Activated CD4-positive, alpha-beta T cell treated with anti-CD3 and anti-CD28 coated beads for 36 hours (primary cell): ENCODE results near the gene CMSS1. TPM values are rescaled to one million over a fixed set of nuclear protein-coding genes. Genes with fewer than 3 reads are reported as not detected.
"Not testable (repeated sequence)": the region's sequence is repeated elsewhere in the genome, so short reads cannot be mapped to it uniquely, and the experiment has no call there.

Experiments
- ATAC-seq: fragments of 200-7000 bp; cut with Tn5 transposase; one replicate; pipeline ENCODE4 v1.10.0; 2021; ENCODE audit warnings: mild to moderate bottlenecking, moderate library complexity
- CTCF ChIA-PET: fragments of 350-600 bp; sonication (Branson Sonifier 250); formaldehyde crosslinking; loops from one replicate; lab custom pipeline; 2021; ENCODE audit warnings: antibody characterized with exemption; lab: Charles Lee
- POLR2A ChIA-PET: fragments of 350-600 bp; sonication (Branson Sonifier 250); formaldehyde crosslinking; loops from one replicate; lab custom pipeline; 2021; ENCODE audit warnings: antibody characterized with exemption, inconsistent platforms; lab: Charles Lee
- DNase-seq: peaks from one replicate; pipeline ENCODE4 v3.0.0-alpha.2; 2020
- H3K27ac Mint-ChIP-seq: one replicate; pipeline ENCODE4 v1.8.0; 2021; ENCODE audit warnings: mixed read lengths
- H3K27me3 Mint-ChIP-seq: one replicate; pipeline ENCODE4 v1.8.0; 2021; ENCODE audit warnings: mixed read lengths
- H3K36me3 Mint-ChIP-seq: one replicate; pipeline ENCODE4 v1.8.0; 2021; ENCODE audit warnings: low read depth, mixed read lengths
- H3K4me1 Mint-ChIP-seq: one replicate; pipeline ENCODE4 v1.8.0; 2021; ENCODE audit warnings: mixed read lengths
- H3K4me3 Mint-ChIP-seq: one replicate; pipeline ENCODE4 v1.8.0; 2021; ENCODE audit warnings: mild to moderate bottlenecking, moderate library complexity, mixed read lengths
- H3K9me3 Mint-ChIP-seq: one replicate; pipeline ENCODE4 v1.8.0; 2021; ENCODE audit warnings: low read depth, mixed read lengths
- intact Hi-C, 2 experiments: fragments of 100-400 bp; cut with DNase I in 1 of 2; cut with micrococcal nuclease in 1 of 2; formaldehyde crosslinking; loops; one replicate each; pipeline versions ENCODE4 v1.14.2 to v1.15.1; 2022 to 2024; cut with DNase I, micrococcal nuclease
- total RNA-seq, 2 experiments: library from RNA; stranded (reverse); gene quantifications; one replicate each; pipeline ENCODE4 v1.2.3, GENCODE V29; 2021

Gene CMSS1
- total RNA-seq, 2 experiments from 2014 or later: 94.0 to 96.3 TPM

DNA sequence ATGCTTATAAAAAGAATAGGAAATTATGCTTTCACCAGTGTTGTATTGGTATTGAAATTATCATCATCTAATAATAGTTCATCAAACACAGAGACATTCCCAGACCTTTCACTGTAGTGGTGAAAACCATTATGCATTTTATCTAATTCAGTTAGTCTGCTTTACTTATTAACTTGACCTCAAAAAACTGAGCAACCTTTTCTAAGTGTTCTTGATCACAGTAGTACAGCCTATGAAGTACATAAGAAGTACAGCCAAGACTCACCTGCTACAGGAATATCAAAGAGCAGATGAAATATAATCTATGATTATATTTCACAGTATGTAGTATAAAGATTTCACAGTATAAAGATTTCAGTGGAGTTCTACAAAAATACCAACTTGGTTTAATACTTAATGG, 221.4 kb downstream of the CMSS1 start:
- Mint-ChIP-seq H3K27me3 (no peaks in the 10 kb centered on the region), H3K27ac (no peak overlapping the region), H3K9me3 (no peaks in the 10 kb centered on the region), H3K4me1 (no peaks in the 10 kb centered on the region), H3K36me3 (peaks cover 1% of the 10 kb centered on the region), H3K4me3 (no peak overlapping the region)
- DNase-seq (no peak), ATAC-seq (no peak)
- CTCF ChIA-PET: no interaction called here
- POLR2A ChIA-PET: no interaction called here
- intact Hi-C loops: no loop called here

DNA sequence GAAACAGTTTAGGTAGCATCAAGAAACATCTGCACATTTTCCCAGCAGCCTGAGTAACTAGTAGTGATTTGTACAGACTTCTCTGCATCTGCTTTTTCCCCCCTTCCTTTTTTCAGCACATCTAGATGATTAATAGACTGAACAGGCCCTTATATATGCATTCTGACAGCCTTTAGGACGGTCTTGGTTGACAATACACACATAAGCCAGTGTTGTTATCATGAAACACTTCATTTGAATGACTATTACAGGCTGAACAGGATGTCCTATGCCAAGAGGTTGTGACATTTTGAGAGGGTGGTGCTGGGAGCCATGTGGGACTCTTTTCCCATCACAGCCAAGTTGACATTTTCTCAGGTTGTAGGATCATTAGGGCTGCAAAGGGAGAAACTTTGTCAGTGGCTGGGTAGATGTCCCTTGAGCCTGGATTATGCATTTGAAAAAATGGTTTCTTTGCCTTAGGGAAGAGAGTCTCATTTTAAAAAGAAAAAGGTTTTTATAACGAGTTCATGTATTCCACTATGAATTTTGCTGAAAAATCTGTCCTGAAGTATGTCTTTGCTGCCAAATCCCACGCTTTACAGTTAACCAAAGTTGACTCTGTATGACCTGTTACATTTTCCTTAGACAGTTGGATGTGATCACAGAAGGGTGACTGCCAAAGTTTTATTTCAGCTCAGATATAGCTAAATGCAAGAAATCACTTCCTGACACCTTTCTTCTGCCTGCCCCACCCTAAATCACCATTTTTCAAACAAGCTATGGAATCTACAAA, 223.0 kb downstream of the CMSS1 start:
- DNase-seq (no peak), ATAC-seq (no peak)
- H3K27me3 Mint-ChIP-seq: no peaks in the 10 kb centered on the region
- H3K4me3 Mint-ChIP-seq: no peak overlapping the region
- POLR2A ChIA-PET: no interaction called here
- H3K9me3 Mint-ChIP-seq: no peaks in the 10 kb centered on the region
- intact Hi-C loops: no loop called here
- CTCF ChIA-PET: no interaction called here
- H3K4me1 Mint-ChIP-seq: no peaks in the 10 kb centered on the region
- H3K27ac Mint-ChIP-seq: no peak overlapping the region
- H3K36me3 Mint-ChIP-seq: peaks cover 1% of the 10 kb centered on the region

DNA sequence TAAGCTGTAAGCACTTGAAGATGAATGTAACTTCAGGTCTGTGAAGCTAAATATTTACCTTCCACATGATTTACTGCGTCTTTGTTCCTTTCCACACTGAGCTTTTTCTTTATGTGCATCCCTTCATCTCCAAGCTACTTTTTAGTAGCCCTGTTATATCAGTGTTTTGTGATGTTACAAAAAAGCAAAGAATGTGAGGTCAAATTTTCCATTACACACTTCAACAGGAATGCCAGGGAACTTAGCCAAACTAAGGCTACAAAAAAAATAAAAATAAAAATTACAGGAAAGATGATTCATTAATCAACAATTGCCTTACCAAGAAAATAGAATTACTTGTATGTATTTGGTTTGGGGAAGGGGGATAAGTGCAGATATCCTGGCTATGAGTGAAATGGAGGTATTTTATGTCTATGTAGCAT, 223.7 kb downstream of the CMSS1 start:
- intact Hi-C loops: no loop called here
- CTCF ChIA-PET: interaction anchor here (0.8 kb wide), 1 partner anchor 27 kb away, joined by 3 read pairs; no protein-coding TSS in a partner anchor
- Mint-ChIP-seq H3K4me1 (no peaks in the 10 kb centered on the region), H3K36me3 (peaks cover 1% of the 10 kb centered on the region), H3K4me3 (no peak overlapping the region), H3K9me3 (no peaks in the 10 kb centered on the region), H3K27me3 (no peaks in the 10 kb centered on the region), H3K27ac (no peak overlapping the region)
- DNase-seq: no peak
- POLR2A ChIA-PET: no interaction called here
- ATAC-seq: no peak

- no peak overlapping the region for H3K27ac Mint-ChIP-seq
- H3K27me3 Mint-ChIP-seq: no peaks in the 10 kb centered on the region
- ATAC-seq (no peak), DNase-seq (no peak)
- peaks cover 4% of the 10 kb centered on the region for H3K4me1 Mint-ChIP-seq
- peaks cover 1% of the 10 kb centered on the region for H3K36me3 Mint-ChIP-seq
- CTCF ChIA-PET: interaction anchor here (1.9 kb wide), 1 partner anchor 11 kb away, joined by 6 read pairs; no protein-coding TSS in a partner anchor
- H3K9me3 Mint-ChIP-seq: no peaks in the 10 kb centered on the region
- no peak overlapping the region for H3K4me3 Mint-ChIP-seq
- POLR2A ChIA-PET: no interaction called here
- intact Hi-C loops: no loop called here
These were observed 224.7 kb downstream of the CMSS1 start for GRCh38 chr3:100042166-100042981.

GRCh38 chr3:100043271-100043670, 225.6 kb downstream of the CMSS1 start:
- H3K27me3 Mint-ChIP-seq: no peaks in the 10 kb centered on the region
- H3K36me3 Mint-ChIP-seq: peaks cover 1% of the 10 kb centered on the region
- H3K4me3 Mint-ChIP-seq: no peak overlapping the region
- DNase-seq: no peak
- intact Hi-C loops: no loop called here
- H3K4me1 Mint-ChIP-seq: peaks cover 10% of the 10 kb centered on the region
- ChIA-PET CTCF (interaction anchor here (1.9 kb wide), 1 partner anchor 12 kb away, joined by 6 read pairs; no protein-coding TSS in a partner anchor), POLR2A (no interaction called here)
- no peak for ATAC-seq
- no peak overlapping the region for H3K27ac Mint-ChIP-seq
- no peaks in the 10 kb centered on the region for H3K9me3 Mint-ChIP-seq

- Mint-ChIP-seq H3K36me3 (peaks cover 1% of the 10 kb centered on the region), H3K9me3 (no peaks in the 10 kb centered on the region), H3K27ac (no peak overlapping the region), H3K4me3 (no peak overlapping the region), H3K4me1 (peaks cover 10% of the 10 kb centered on the region), H3K27me3 (no peaks in the 10 kb centered on the region)
- intact Hi-C loops: no loop called here
- CTCF ChIA-PET: interaction anchor here (1.9 kb wide), 1 partner anchor 13 kb away, joined by 6 read pairs; no protein-coding TSS in a partner anchor
- POLR2A ChIA-PET: interaction anchor here (0.6 kb wide), 1 partner anchor 592 kb away, joined by 5 read pairs; no protein-coding TSS in a partner anchor
- ATAC-seq (no peak), DNase-seq (no peak)
These were observed 226.7 kb downstream of the CMSS1 start for GRCh38 chr3:100044369-100044768.

- Mint-ChIP-seq H3K27me3 (no peaks in the 10 kb centered on the region), H3K36me3 (no peaks in the 10 kb centered on the region), H3K4me1 (peaks cover 10% of the 10 kb centered on the region), H3K4me3 (no peak overlapping the region), H3K9me3 (no peaks in the 10 kb centered on the region), H3K27ac (no peak overlapping the region)
- POLR2A ChIA-PET: no interaction called here
- CTCF ChIA-PET: interaction anchor here (0.6 kb wide), 1 partner anchor 214 kb away, joined by 3 read pairs; no protein-coding TSS in a partner anchor
- intact Hi-C loops: no loop called here
- no peak for DNase-seq
- ATAC-seq: no peak
These were observed 228.0 kb downstream of the CMSS1 start for GRCh38 chr3:100045696-100046095.

DNA sequence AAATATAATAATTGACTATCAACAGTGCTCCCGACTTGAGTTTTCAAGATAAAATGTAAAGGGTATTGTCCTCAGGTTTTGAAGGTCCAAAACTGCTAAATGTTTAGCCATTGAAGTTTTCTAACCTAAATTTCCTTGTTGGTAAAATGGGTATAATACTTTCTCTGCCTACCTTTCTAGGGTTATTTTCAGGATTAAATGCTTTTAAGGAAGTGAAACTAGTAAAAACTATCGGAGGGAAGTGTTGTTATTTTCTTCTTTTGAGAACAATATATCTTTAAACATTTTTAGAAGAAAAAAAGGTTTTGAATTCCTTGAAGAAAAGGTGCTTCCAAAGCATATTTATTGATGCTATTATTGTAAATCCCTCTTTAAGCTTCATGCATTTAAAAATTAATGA, 229.3 kb downstream of the CMSS1 start:
- Mint-ChIP-seq H3K27me3 (no peaks in the 10 kb centered on the region), H3K9me3 (no peaks in the 10 kb centered on the region), H3K36me3 (no peaks in the 10 kb centered on the region), H3K27ac (no peak overlapping the region), H3K4me3 (no peak overlapping the region), H3K4me1 (peaks cover 10% of the 10 kb centered on the region)
- no peak for ATAC-seq
- intact Hi-C loops: no loop called here
- ChIA-PET CTCF (interaction anchor here (1.2 kb wide), 1 partner anchor 191 kb away, joined by 3 read pairs; no protein-coding TSS in a partner anchor), POLR2A (no interaction called here)
- no peak for DNase-seq

DNA sequence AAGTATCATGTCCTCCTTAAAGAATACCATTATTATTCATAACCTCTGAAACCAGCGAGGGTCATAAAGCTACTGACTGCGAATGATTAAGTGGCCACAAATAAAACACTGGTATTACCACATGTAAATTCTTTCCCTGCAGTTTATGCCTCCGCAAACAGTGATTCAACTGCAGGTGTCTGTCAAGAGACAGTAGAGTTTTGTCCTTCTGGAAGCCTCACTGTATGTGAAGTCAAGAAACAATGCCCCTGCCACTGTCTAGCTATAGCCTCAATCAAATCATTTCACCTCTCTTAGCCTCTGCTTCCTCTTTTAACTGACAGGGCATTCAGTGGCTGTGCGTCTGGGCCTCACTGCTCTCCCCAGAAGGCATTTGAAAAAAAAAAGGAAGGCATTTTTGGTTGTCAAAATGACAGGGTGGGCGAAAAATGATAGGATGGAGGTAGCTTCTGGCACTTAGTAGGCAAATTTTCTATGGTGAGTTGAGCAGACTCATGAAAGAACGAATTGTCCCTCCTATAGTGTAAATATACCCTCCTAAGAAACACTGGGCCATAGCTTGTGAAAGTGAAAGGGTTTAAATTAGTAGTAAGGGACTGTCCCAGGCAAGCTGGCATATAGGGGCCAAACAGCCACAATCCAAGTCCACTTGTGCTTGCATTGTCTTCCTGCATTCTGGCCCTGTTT, 229.9 kb downstream of the CMSS1 start:
- Mint-ChIP-seq H3K27ac (no peak overlapping the region), H3K27me3 (no peaks in the 10 kb centered on the region), H3K9me3 (no peaks in the 10 kb centered on the region), H3K4me1 (peaks cover 10% of the 10 kb centered on the region), H3K36me3 (no peaks in the 10 kb centered on the region), H3K4me3 (no peak overlapping the region)
- peak; percentile 77 for ATAC-seq
- POLR2A ChIA-PET: interaction anchor here (0.7 kb wide), 1 partner anchor 15 kb away, joined by 5 read pairs; no protein-coding TSS in a partner anchor
- DNase-seq: no peak
- intact Hi-C loops: no loop called here
- CTCF ChIA-PET: interaction anchor here (0.6 to 1.2 kb wide), 2 partner anchors 43 to 192 kb away, joined by 3 read pairs; no protein-coding TSS in a partner anchor

DNA sequence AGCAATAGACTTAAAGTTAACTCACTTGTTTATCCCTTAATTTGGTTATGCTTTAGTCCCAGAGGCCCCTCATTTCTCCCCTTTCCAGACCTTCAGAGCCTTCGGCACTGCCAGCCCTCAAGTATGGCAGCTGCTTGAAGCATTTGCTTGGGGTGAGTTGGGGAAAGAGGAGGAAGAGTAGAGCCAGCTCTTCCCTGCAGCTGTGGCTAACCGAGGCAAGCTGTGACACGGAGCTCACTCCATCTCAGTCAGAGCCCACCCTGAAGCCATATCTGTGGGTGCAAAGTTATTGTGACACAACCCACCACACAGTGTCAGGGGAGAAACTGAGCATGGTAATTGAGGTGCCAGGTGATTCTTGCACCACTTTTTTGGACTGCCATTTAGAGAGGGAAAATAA, 230.6 kb downstream of the CMSS1 start:
- ChIA-PET CTCF (interaction anchor here (0.6 kb wide), 1 partner anchor 42 kb away, joined by 3 read pairs; no protein-coding TSS in a partner anchor), POLR2A (interaction anchor here (0.7 kb wide), 1 partner anchor 16 kb away, joined by 5 read pairs; no protein-coding TSS in a partner anchor)
- Mint-ChIP-seq H3K27me3 (no peaks in the 10 kb centered on the region), H3K27ac (no peak overlapping the region), H3K4me1 (peaks cover 10% of the 10 kb centered on the region), H3K4me3 (no peak overlapping the region), H3K36me3 (no peaks in the 10 kb centered on the region), H3K9me3 (no peaks in the 10 kb centered on the region)
- intact Hi-C loops: no loop called here
- ATAC-seq: no peak
- DNase-seq: no peak

DNA sequence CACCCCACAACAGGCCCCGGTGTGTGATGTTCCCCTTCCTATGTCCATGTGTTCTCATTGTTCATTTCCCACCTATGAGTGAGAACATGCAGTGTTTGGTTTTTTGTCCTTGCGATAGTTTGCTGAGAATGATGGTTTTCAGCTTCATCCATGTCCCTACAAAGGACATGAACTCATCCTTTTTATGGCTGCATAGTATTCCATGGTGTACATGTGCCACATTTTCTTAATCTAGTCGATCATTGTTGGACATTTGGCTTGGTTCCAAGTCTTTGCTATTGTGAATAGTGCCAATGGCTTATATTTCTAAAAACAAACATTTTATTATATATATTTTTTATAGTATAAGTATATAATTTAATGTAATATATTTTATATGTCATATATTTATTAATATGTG, 233.9 kb downstream of the CMSS1 start:
- H3K4me3 Mint-ChIP-seq, H3K9me3 Mint-ChIP-seq, H3K36me3 Mint-ChIP-seq, H3K27me3 Mint-ChIP-seq, CTCF ChIA-PET, POLR2A ChIA-PET, DNase-seq, H3K27ac Mint-ChIP-seq, ATAC-seq: not testable (repeated sequence)
- peaks cover 10% of the 10 kb centered on the region for H3K4me1 Mint-ChIP-seq
- intact Hi-C loops: loop anchor here in 1 of 2 experiments (10.0 kb wide), 1 partner anchor 57 kb away; no protein-coding TSS in a partner anchor
